ENCODE data around the gene CLMN. TPM values are rescaled to one million over a fixed set of nuclear protein-coding genes. Genes with fewer than 3 reads are reported as not detected.

The CLMN gene
- total RNA-seq, 1 experiment from 2014 or later = 33.4 TPM

GRCh38 chr14:95162641-95163040 is 157.1 kb downstream of the CLMN start:
- DNase-seq (ENCODE audit: low read depth, low spot score) (no peak), ATAC-seq (no peak)
- POLR2A ChIA-PET = no interaction called here
- H2AFZ ChIP-seq (ENCODE audit: low read depth, low read length, poor library complexity, severe bottlenecking) = no peak overlapping the region
- RAD21 ChIA-PET (ENCODE audit: low non-redundant PET in 1 of 2, low total read pairs in 2 of 2, uncharacterized antibody in 2 of 2, unreplicated experiment in 2 of 2) = no interaction called here
- H3K36me3 ChIP-seq (ENCODE audit: control insufficient read depth in 1 of 2, insufficient read depth in 2 of 2, low read length in 2 of 2) = no peaks in the 10 kb centered on the region
- no peak overlapping the region for H3K9ac ChIP-seq (ENCODE audit: low read length)
- H3K9me3 ChIP-seq (ENCODE audit: control insufficient read depth in 1 of 2, insufficient read depth in 1 of 2, low read depth in 1 of 2, low read length in 2 of 2) = no peaks in the 10 kb centered on the region; a peak in 1 of 4 replicates
- BruUV-seq (replicated peaks) = no TSS peak
- TF ChIP-seq SP1 (IDR thresholded peaks at IDR 0.05; ENCODE audit: low read depth) (no peak), ZBTB33 (IDR thresholded peaks at IDR 0.05; ENCODE audit: extremely low read depth, insufficient replicate concordance, low read length) (no peak), TCF7L2 (IDR thresholded peaks at IDR 0.05; ENCODE audit: borderline replicate concordance, extremely low read depth, insufficient read depth, insufficient read length) (no peak), RAD21 (IDR thresholded peaks at IDR 0.05; ENCODE audit: low read depth) (no peak), EGR1 (IDR thresholded peaks at IDR 0.05; ENCODE audit: low read depth) (no peak), ZFX (IDR thresholded peaks at IDR 0.05) (no peak), REST (IDR thresholded peaks at IDR 0.05; ENCODE audit: low read depth) (no peak), SRF (IDR thresholded peaks at IDR 0.05; ENCODE audit: low read depth) (no peak), CTCF (IDR thresholded peaks at IDR 0.05 in 2 of 3, conservative IDR thresholded peaks at IDR 0.05 in 1 of 3; ENCODE audit: borderline replicate concordance in 1 of 3, insufficient read depth in 1 of 3, low read depth in 2 of 3, low read length in 2 of 3) (no peak), FOSL1 (IDR thresholded peaks at IDR 0.05; ENCODE audit: low read depth) (no peak), POLR2A (IDR thresholded peaks at IDR 0.05; ENCODE audit: borderline replicate concordance, extremely low read depth, insufficient read depth, insufficient read length) (no peak), YY1 (IDR thresholded peaks at IDR 0.05; ENCODE audit: extremely low read depth, insufficient replicate concordance, low read depth, low read length) (no peak), ZNF274 (IDR thresholded peaks at IDR 0.05; ENCODE audit: low read depth, low read length) (no peak), CBX3 (IDR thresholded peaks at IDR 0.05; ENCODE audit: low read depth) (no peak), EZH2phosphoT487 (IDR thresholded peaks at IDR 0.05; ENCODE audit: borderline replicate concordance) (no peak), MAX (IDR thresholded peaks at IDR 0.05) (no peak), EZH2 (IDR thresholded peaks at IDR 0.05) (no peak)
- H3K27me3 ChIP-seq (ENCODE audit: insufficient read depth, low read length) = no peaks in the 10 kb centered on the region
- H3K9me2 ChIP-seq (ENCODE audit: insufficient read depth) = no peaks in the 10 kb centered on the region
- no peak overlapping the region for H3K4me3 ChIP-seq (replicated peaks in 1 of 2; ENCODE audit: low read depth in 1 of 2, low read length in 2 of 2)
- intact Hi-C loops (cut with micrococcal nuclease) = no loop called here
- no peaks in the 10 kb centered on the region for H4K20me1 ChIP-seq (ENCODE audit: insufficient read depth)
- H3K4me2 ChIP-seq (ENCODE audit: low read length) = no peak overlapping the region
- CTCF ChIA-PET = interaction anchor here (0.8 kb wide), 1 partner anchor 12 kb away, joined by 3 read pairs; no protein-coding TSS in a partner anchor
- peaks cover 2 to 11% of the 10 kb centered on the region in 2 experiments; a peak in 3 of 4 replicates for H3K4me1 ChIP-seq (ENCODE audit: control insufficient read depth in 1 of 2, insufficient read depth in 2 of 2, low read length in 2 of 2)
- no peak overlapping the region for H3K27ac ChIP-seq (ENCODE audit: low read depth, low read length)
- no peaks in the 10 kb centered on the region for H3K79me2 ChIP-seq (ENCODE audit: insufficient read depth, low read length)
